A549 treated with AZD9567 at 1 μM for 4 hours (cell line): ENCODE data around the gene VANGL1. TPM values are rescaled to one million over a fixed set of nuclear protein-coding genes. Genes with fewer than 3 reads are reported as not detected.

ENCODE experiments used
- total RNA-seq: library from RNA; stranded (reverse); fragments of 200-300 nt; extraction: Qiagen RNA extraction; gene quantifications from 5 replicates; pipeline ENCODE4 v1.2.3, GENCODE V29; 2022; ENCODE audit not compliant: insufficient read depth

The VANGL1 gene
- 17.2 to 21.7 TPM (median 21.1 TPM) in 5 replicates for total RNA-seq

DNA sequence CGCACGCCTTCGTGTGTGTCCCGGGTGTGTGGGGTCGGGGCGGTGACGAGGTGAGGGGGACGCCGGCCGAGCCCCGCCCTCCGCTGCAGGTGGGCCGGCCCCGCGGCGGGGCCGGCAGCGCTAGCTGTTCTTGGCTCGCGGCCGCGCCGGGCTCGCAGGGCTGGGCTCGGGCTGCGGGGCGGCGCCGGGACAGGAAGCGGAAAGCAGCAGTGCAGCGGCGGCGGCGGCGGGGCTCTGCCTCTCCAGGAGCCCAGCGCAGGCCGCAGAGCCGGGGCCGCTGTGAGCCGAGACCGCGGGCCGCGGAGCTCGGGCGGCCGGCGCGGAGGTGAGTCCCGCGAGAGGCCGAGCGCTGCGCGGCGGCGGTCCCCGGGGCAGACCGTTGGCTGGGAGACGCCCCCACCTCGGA, at the start of gene VANGL1:
TSS of gene VANGL1 (plus strand) at position 209 of the 406 bp plus-strand sequence. CDS start 9,444 bp downstream, outside the sequence.

Other genes starting within 250 kb of the VANGL1 start
- not detected in 5 replicates for gene CASQ2, start 126.7 kb downstream of the VANGL1 start, total RNA-seq
- not detected in 5 replicates for gene NHLH2, start 199.2 kb downstream of the VANGL1 start, total RNA-seq